H1 (cell line): ENCODE measurements around the gene TTPAL. TPM values are rescaled to one million over a fixed set of nuclear protein-coding genes. Genes with fewer than 3 reads are reported as not detected.

Experiments used
- CTCF ChIA-PET: fragments of 300-600 bp; sonication (Branson Sonifier 250); formaldehyde crosslinking; loops from one replicate; lab custom pipeline; 2021; ENCODE audit not compliant: partially characterized antibody; lab: Charles Lee
- POLR2A ChIA-PET: fragments of 300-600 bp; sonication (Branson Sonifier 250); formaldehyde crosslinking; loops from one replicate; lab custom pipeline; 2021; ENCODE audit warnings: inconsistent platforms; ENCODE audit not compliant: partially characterized antibody; lab: Charles Lee
- DNase-seq, 2 experiments: peaks; one replicate each; pipeline versions ENCODE4 v3.0.0 to v3.0.0-alpha.2; 2010 to 2022; ENCODE audit warnings: low spot score in 2 of 2, low read depth in 1 of 2, mixed read lengths in 1 of 2
- FAIRE-seq: peaks from 2 replicates; lab custom pipeline; 2011; peaks lifted over from hg19 to GRCh38; lab: Jason Lieb, UNC
- H2AFZ ChIP-seq: 2 replicates; pipeline ENCODE4 v1.8.1; 2012; ENCODE audit warnings: low read length, inconsistent platforms
- H2AK5ac ChIP-seq: 2 replicates; pipeline ENCODE4 v1.6.1; 2013; ENCODE audit warnings: low read depth, low read length
- H2BK120ac ChIP-seq: replicated peaks from 2 replicates; pipeline ENCODE3; 2013; ENCODE audit warnings: low read depth, low read length, inconsistent platforms
- H2BK12ac ChIP-seq: 2 replicates; pipeline ENCODE4 v1.6.1; 2013; ENCODE audit warnings: low read depth, low read length
- H2BK15ac ChIP-seq: 2 replicates; pipeline ENCODE4 v1.6.1; 2013; ENCODE audit warnings: low read length
- H2BK20ac ChIP-seq: 2 replicates; pipeline ENCODE4 v1.6.1; 2013; ENCODE audit warnings: low read length
- H2BK5ac ChIP-seq: 2 replicates; pipeline ENCODE4 v1.6.1; 2013; ENCODE audit warnings: low read depth, low read length
- H3K14ac ChIP-seq: 2 replicates; pipeline ENCODE4 v1.6.1; 2013; ENCODE audit warnings: inconsistent platforms; ENCODE audit not compliant: insufficient read length
- H3K18ac ChIP-seq: 2 replicates; pipeline ENCODE4 v1.6.1; 2013; ENCODE audit warnings: low read length; ENCODE audit errors: extremely low read depth
- H3K23ac ChIP-seq: 2 replicates; pipeline ENCODE4 v1.6.1; 2013; ENCODE audit warnings: inconsistent platforms; ENCODE audit not compliant: insufficient read length
- H3K23me2 ChIP-seq: 2 replicates; pipeline ENCODE4 v1.6.1; 2013; ENCODE audit warnings: low read depth, low read length
- H3K27ac ChIP-seq: 2 replicates; pipeline ENCODE4 v1.6.1; 2011; ENCODE audit warnings: low read depth, low read length, inconsistent platforms
- H3K27me3 ChIP-seq, 4 experiments: replicated peaks in 1 of 4; 1 replicate in 1 of 4; 2 replicates in 3 of 4; pipeline versions ENCODE4 v1.6.1 to v1.8.1; 2011 to 2013; ENCODE audit warnings: low read length in 3 of 4, mild to moderate bottlenecking in 3 of 4, inconsistent platforms in 2 of 4, mixed read lengths in 2 of 4, moderate library complexity in 1 of 4; ENCODE audit not compliant: control insufficient read depth in 3 of 4, insufficient read depth in 3 of 4; ENCODE audit errors: extremely low read depth in 1 of 4
- H3K36me3 ChIP-seq, 4 experiments: 2 replicates each; pipeline versions ENCODE4 v1.6.1 to v1.8.1; 2011 to 2013; ENCODE audit warnings: mild to moderate bottlenecking in 4 of 4, low read length in 3 of 4, moderate library complexity in 2 of 4, control low read depth in 1 of 4, inconsistent platforms in 1 of 4; ENCODE audit not compliant: insufficient read depth in 4 of 4, control insufficient read depth in 2 of 4
- H3K4ac ChIP-seq: replicated peaks from 2 replicates; pipeline ENCODE3; 2013; ENCODE audit warnings: low read length, low read depth, mixed read lengths, inconsistent platforms; ENCODE audit not compliant: insufficient read length
- H3K4me1 ChIP-seq, 4 experiments: replicated peaks in 1 of 4; 1 replicate in 1 of 4; 2 replicates in 3 of 4; pipeline versions ENCODE4 v1.6.1 to v1.8.1; 2011 to 2013; ENCODE audit warnings: low read length in 3 of 4, inconsistent platforms in 2 of 4, mixed read lengths in 1 of 4; ENCODE audit not compliant: insufficient read depth in 4 of 4, control insufficient read depth in 3 of 4
- H3K4me2 ChIP-seq, 2 experiments: 2 replicates each; pipeline versions ENCODE4 v1.6.1 to v1.8.1; 2011 to 2013; ENCODE audit warnings: low read depth in 2 of 2, low read length in 2 of 2, control low read depth in 1 of 2, inconsistent platforms in 1 of 2, mild to moderate bottlenecking in 1 of 2; ENCODE audit not compliant: insufficient read depth in 1 of 2
- H3K4me3 ChIP-seq, 4 experiments: fragments of 200-600, 300-600 bp in 1 of 4; sonication (generic), shearing (Covaris generic), sonication (Bioruptor Twin) in 1 of 4; 2 replicates each; pipeline versions ENCODE4 v1.5.1 to v1.8.1; 2011 to 2016; ENCODE audit warnings: low read length in 4 of 4, low read depth in 3 of 4, control low read depth in 2 of 4, inconsistent platforms in 2 of 4, mild to moderate bottlenecking in 2 of 4, mixed read lengths in 1 of 4, moderate library complexity in 1 of 4; ENCODE audit not compliant: insufficient read depth in 2 of 4; ENCODE audit errors: extremely low read depth in 1 of 4
- H3K56ac ChIP-seq: replicated peaks from 2 replicates; pipeline ENCODE3; 2013; ENCODE audit warnings: low read depth, mild to moderate bottlenecking, mixed read lengths, low read length, inconsistent platforms; ENCODE audit not compliant: insufficient read length
- H3K79me1 ChIP-seq: 2 replicates; pipeline ENCODE4 v1.6.1; 2013; ENCODE audit warnings: low read depth, low read length, control low read depth
- H3K79me2 ChIP-seq, 2 experiments: 2 replicates each; pipeline versions ENCODE4 v1.6.1 to v1.8.1; 2012 to 2013; ENCODE audit warnings: low read length in 2 of 2, mild to moderate bottlenecking in 2 of 2, inconsistent platforms in 1 of 2; ENCODE audit not compliant: insufficient read depth in 2 of 2, control insufficient read depth in 1 of 2
- H3K9ac ChIP-seq, 4 experiments: replicated peaks in 1 of 4; 1 replicate in 1 of 4; 2 replicates in 3 of 4; pipeline versions ENCODE4 v1.6.1 to v1.8.1; 2011 to 2013; ENCODE audit warnings: low read depth in 3 of 4, low read length in 3 of 4, control low read depth in 2 of 4, mild to moderate bottlenecking in 2 of 4, moderate library complexity in 2 of 4, inconsistent platforms in 1 of 4; ENCODE audit errors: extremely low read depth in 1 of 4
- H3K9me3 ChIP-seq, 2 experiments: 2 replicates each; pipeline versions ENCODE4 v1.6.1 to v1.8.1; 2012 to 2013; ENCODE audit warnings: mild to moderate bottlenecking in 2 of 2, moderate library complexity in 2 of 2, control low read depth in 1 of 2, inconsistent platforms in 1 of 2, low read depth in 1 of 2, low read length in 1 of 2, mixed read lengths in 1 of 2; ENCODE audit not compliant: insufficient read depth in 2 of 2
- H4K20me1 ChIP-seq, 2 experiments: replicated peaks in 1 of 2; 2 replicates each; pipeline versions ENCODE3 to v1.8.1; 2011 to 2013; ENCODE audit warnings: inconsistent platforms in 2 of 2, low read length in 2 of 2, mild to moderate bottlenecking in 1 of 2; ENCODE audit not compliant: insufficient read depth in 2 of 2, control insufficient read depth in 1 of 2
- H4K5ac ChIP-seq: 2 replicates; pipeline ENCODE4 v1.6.1; 2013; ENCODE audit warnings: low read length, low read depth, mixed read lengths, inconsistent platforms; ENCODE audit not compliant: insufficient read length
- H4K8ac ChIP-seq: 2 replicates; pipeline ENCODE4 v1.8.0; 2013; ENCODE audit warnings: mild to moderate bottlenecking, moderate library complexity, low read length, inconsistent platforms; ENCODE audit not compliant: insufficient read depth; ENCODE audit errors: extremely low read depth
- H4K91ac ChIP-seq: replicated peaks from 2 replicates; pipeline ENCODE3; 2013; ENCODE audit warnings: low read length, mixed read lengths, inconsistent platforms; ENCODE audit not compliant: insufficient read length
- BCL11A ChIP-seq, 2 experiments: IDR thresholded peaks; one replicate each; pipeline ENCODE4 v1.6.1; 2011; ENCODE audit warnings: low read depth in 2 of 2, low read length in 2 of 2, mild to moderate bottlenecking in 2 of 2
- CEBPB ChIP-seq: IDR thresholded peaks from 2 replicates; pipeline ENCODE4 v1.6.1; 2012; ENCODE audit warnings: low read depth, low read length
- CHD2 ChIP-seq: IDR thresholded peaks from 2 replicates; pipeline ENCODE4 v1.6.1; 2012; ENCODE audit warnings: low read length, improper control_type of control experiment
- CTBP2 ChIP-seq: IDR thresholded peaks from 2 replicates; pipeline ENCODE4 v1.7.0; 2011; ENCODE audit warnings: borderline replicate concordance, mild to moderate bottlenecking, moderate library complexity, mixed read lengths, low read length; ENCODE audit not compliant: insufficient read depth, insufficient read length
- GABPA ChIP-seq: IDR thresholded peaks from 2 replicates; pipeline ENCODE4 v1.6.1; 2011; ENCODE audit warnings: mild to moderate bottlenecking, low read length, moderate library complexity, borderline replicate concordance; ENCODE audit not compliant: insufficient read depth
- MAFK ChIP-seq: IDR thresholded peaks from 2 replicates; pipeline ENCODE4 v1.6.1; 2012; ENCODE audit warnings: low read depth, mild to moderate bottlenecking, improper control_type of control experiment, low read length
- SUZ12 ChIP-seq: fragments of 200-600 bp; sonication (generic); IDR thresholded peaks from 2 replicates; pipeline ENCODE4 v1.6.1; 2012; ENCODE audit warnings: mild to moderate bottlenecking, inconsistent platforms, low read length, moderate library complexity, mixed read lengths
- TBP ChIP-seq: IDR thresholded peaks from 2 replicates; pipeline ENCODE4 v1.6.1; 2011; ENCODE audit warnings: low read depth, low read length, improper control_type of control experiment
- WGBS, 2 experiments: shearing (Covaris generic) in 1 of 2; methylation state at CpG; one replicate each; pipeline versions ENCODE4 v1.1.6 to v1.1.7; 2013 to 2015; ENCODE audit warnings: low lambda C conversion rate in 2 of 2, mixed read lengths in 2 of 2, inconsistent platforms in 1 of 2, low coverage in 1 of 2, missing lambda C conversion rate in 1 of 2; ENCODE audit not compliant: insufficient replicate concordance in 2 of 2, insufficient coverage in 1 of 2, insufficient read length in 1 of 2; ENCODE audit errors: extremely low coverage in 1 of 2, missing lambda C conversion rate in 1 of 2; 5-methylcytosine and 5-hydroxymethylcytosine counted together
- polyA plus RNA-seq, 7 experiments: library from polyadenylated mRNA; depleted of rRNA in 3 of 7; stranded (reverse) in 5 of 7; unstranded in 2 of 7; fragments of >200 nt in 5 of 7; fragments of 200-250 nt in 2 of 7; gene quantifications; 1 replicate in 5 of 7; 2 replicates in 1 of 7; 4 replicates in 1 of 7; pipeline versions ENCODE4 v1.2.1 to v1.2.3, GENCODE V29; 2011 to 2013; ENCODE audit warnings: missing spikeins in 2 of 7, mixed read lengths in 2 of 7
- total RNA-seq: library from RNA; stranded (reverse); fragmentation: NEBNext Ultra II Directional; extraction: Animal tissue kit (Norgen Biotek cat#: 25700); gene quantifications from 2 replicates; pipeline ENCODE4 v1.2.1, GENCODE V29; 2021
- TF ChIP-seq, protein P1 (sequence below): IDR thresholded peaks from 2 replicates; pipeline ENCODE4 v1.6.1; 2012; ENCODE audit warnings: low read length, inconsistent platforms
- TF ChIP-seq, protein P2 (sequence below): IDR thresholded peaks from 2 replicates; pipeline ENCODE4 v1.6.1; 2011; ENCODE audit warnings: low read depth, mild to moderate bottlenecking, low read length; ENCODE audit not compliant: insufficient read depth

The TTPAL gene
- total and polyA plus RNA-seq, 2 of the 8 experiments (the other 6 are each of a cell fraction or from before 2014, with no cell fraction given): 2.8 to 14.0 TPM

DNA sequence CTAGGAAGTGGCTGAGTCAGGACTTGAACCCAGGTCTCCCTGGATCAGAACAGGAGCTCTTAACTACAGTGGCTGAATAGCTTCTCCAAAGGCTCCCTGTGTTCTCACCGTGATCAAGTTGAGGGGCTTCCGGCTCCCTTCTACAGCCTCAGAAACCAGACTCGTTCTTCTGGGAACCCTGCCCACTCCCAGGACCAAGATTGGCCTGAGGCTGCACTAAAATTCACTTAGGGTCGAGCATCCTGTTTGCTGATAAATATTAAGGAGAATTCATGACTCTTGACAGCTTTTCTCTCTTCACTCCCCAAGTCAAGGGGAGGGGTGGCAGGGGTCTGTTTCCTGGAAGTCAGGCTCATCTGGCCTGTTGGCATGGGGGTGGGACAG is 44.6 kb upstream of the TTPAL start:
- Histone ChIP-seq H4K20me1 (no peaks in the 10 kb centered on the region), H3K56ac (no peak overlapping the region), H2BK120ac (no peak overlapping the region), H4K91ac (no peak overlapping the region), H2AFZ (no peak overlapping the region), H3K4me3 (no peak overlapping the region), H2BK12ac (no peak overlapping the region), H3K27ac (no peak overlapping the region), H3K23ac (no peak overlapping the region), H3K36me3 (no peaks in the 10 kb centered on the region), H2BK15ac (no peak overlapping the region), H4K8ac (no peak overlapping the region; the same call in 1 of the 2 replicates), H3K18ac (no peak overlapping the region), H3K4ac (no peak overlapping the region), H2BK5ac (no peak overlapping the region), H3K4me2 (no peak overlapping the region), H3K14ac (no peak overlapping the region), H3K79me2 (no peaks in the 10 kb centered on the region), H3K9ac (no peak overlapping the region), H3K9me3 (no peaks in the 10 kb centered on the region), H3K23me2 (no peaks in the 10 kb centered on the region), H3K27me3 (no peaks in the 10 kb centered on the region), H2AK5ac (no peak overlapping the region), H4K5ac (no peak overlapping the region), H2BK20ac (no peak overlapping the region), H3K79me1 (no peaks in the 10 kb centered on the region), H3K4me1 (no peaks in the 10 kb centered on the region)
- DNase-seq: no peak
- ChIA-PET CTCF (interaction anchor here (0.5 to 1.3 kb wide), 7 partner anchors 9 to 207 kb away, joined by 3 to 7 read pairs (median 3); no protein-coding TSS in a partner anchor), POLR2A (no interaction called here)
- WGBS, 2 experiments: 82% methylated on average over 4 of the region's 4 CpGs; no CpG with 5 or more reads in 1 of the 2 experiments
- FAIRE-seq: no peak
- TF ChIP-seq CTBP2 (no peak), GABPA (no peak), CEBPB (no peak), SUZ12 (no peak), CHD2 (no peak), TBP (no peak), MAFK (no peak), BCL11A (IDR thresholded peaks at IDR 0.05; ENCODE audit: low read depth in 2 of 2, low read length in 2 of 2) (no peak)
- TF ChIP-seq, protein P1, sequence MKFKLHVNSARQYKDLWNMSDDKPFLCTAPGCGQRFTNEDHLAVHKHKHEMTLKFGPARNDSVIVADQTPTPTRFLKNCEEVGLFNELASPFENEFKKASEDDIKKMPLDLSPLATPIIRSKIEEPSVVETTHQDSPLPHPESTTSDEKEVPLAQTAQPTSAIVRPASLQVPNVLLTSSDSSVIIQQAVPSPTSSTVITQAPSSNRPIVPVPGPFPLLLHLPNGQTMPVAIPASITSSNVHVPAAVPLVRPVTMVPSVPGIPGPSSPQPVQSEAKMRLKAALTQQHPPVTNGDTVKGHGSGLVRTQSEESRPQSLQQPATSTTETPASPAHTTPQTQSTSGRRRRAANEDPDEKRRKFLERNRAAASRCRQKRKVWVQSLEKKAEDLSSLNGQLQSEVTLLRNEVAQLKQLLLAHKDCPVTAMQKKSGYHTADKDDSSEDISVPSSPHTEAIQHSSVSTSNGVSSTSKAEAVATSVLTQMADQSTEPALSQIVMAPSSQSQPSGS: no peak
- TF ChIP-seq, protein P2, sequence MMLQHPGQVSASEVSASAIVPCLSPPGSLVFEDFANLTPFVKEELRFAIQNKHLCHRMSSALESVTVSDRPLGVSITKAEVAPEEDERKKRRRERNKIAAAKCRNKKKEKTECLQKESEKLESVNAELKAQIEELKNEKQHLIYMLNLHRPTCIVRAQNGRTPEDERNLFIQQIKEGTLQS: no peak
